Putamen (tissue), 1 donor: Measurements from ENCODE around the gene LMAN2.
"Not testable (repeated sequence)": the region's sequence is repeated elsewhere in the genome, so short reads cannot be mapped to it uniquely, and the experiment has no call there.

Experiments used
- DNase-seq: peaks from one replicate; pipeline ENCODE4 v3.0.0-alpha.2; 2016; ENCODE audit warnings: low spot score

The LMAN2 gene

DNA sequence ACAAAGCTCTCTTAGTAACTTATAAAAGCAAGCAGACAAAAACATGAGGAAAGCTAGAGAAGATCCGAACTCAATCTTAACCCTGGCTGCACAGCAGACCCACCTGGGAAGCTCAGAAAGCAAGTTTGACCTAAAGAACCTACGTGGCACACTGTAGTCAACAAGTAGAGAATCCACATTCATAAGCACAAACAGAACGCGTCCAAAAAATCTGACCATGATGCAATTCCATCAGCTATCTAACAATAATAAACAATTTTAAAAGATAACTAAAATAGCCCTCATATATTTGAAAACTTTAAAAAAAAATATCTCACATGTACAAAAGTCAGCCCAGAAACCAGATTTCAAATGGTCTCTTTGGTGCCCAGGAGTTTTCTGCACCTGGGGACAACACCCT, 4.6 kb downstream of the LMAN2 start:
- no peak for DNase-seq

DNA sequence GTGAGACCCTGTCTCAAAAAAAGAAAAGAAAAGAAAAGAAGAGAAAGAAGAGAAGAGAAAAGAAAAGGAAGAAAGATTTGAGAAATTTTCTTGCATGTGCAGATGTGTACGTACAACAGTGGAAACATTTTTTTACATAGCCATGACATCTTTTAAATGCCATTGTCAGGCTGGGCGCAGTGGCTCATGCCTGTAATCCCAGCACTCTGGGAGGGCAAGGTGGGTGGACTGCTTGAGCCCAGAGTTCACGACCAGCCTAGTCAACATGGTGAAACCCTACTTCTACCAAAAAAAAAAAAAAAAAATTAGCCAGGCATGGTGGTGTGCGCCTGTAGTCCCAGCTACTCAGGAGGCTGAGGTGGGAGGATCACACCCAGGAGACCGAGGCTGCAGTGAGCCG, 6.6 kb downstream of the LMAN2 start:
- no peak for DNase-seq

DNA sequence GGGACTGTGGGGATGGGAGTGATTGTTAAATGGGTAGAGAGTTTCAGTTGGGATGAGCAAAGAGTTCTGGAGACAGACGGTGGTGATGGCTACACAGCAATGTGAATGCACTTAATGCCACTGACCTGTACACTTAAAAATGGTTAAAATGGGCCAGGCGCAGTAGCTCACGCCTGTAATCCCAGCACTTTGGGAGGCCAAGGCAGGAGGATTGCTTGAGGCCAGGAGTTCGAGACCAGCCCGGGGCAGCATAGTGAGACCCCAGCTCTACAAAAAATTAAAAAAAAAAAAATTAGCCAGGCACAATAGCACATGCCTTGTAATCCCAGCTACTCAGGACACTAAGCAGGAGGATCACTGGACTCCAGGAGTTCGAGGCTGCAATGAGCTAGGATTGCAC, 7.7 kb downstream of the LMAN2 start:
- DNase-seq: no peak

DNA sequence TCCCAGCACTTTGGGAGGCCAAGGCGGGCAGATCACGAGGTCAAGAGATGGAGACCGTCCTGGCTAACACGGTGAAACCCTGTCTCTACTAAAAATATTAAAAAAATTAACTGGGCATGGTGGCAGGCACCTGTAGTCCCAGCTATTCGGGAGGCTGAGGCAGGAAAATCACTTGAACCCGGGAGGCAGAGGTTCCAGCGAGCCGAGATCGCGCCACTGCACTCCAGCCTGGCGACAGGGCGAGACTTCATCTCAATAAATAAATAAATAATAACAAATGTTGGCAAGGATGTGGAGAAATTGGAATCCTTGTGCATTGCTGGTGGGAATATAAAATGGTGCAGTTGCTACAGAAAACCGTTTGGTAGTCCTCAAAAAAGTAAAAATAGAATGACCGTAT, 8.5 kb downstream of the LMAN2 start:
- DNase-seq: not testable (repeated sequence)

DNA sequence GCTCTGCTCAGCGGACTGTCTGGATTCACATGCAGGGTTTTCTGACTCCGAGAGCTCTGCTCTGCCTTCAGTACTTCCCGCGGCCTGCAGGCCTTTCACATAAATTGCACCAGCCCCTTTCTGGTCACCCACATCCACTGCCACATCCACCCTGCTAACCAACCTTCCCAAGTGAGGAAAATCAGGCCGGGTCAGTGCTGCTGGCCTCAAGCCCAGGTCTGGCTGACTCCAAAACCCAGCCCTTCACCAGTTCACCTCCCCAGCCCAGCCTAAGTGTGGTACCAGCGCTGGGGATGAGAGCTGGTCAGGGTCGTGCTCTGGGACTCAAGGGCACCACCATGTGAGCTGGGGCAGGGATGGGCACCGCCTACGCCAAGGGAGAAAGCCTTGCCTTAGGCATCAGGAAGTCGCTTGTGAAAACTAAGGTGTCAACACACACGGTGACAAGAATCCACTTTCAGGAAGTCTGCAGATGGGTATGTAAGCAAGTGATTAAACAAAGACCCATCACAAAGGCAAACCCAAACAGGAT, 12.3 kb downstream of the LMAN2 start:
- DNase-seq: no peak

DNA sequence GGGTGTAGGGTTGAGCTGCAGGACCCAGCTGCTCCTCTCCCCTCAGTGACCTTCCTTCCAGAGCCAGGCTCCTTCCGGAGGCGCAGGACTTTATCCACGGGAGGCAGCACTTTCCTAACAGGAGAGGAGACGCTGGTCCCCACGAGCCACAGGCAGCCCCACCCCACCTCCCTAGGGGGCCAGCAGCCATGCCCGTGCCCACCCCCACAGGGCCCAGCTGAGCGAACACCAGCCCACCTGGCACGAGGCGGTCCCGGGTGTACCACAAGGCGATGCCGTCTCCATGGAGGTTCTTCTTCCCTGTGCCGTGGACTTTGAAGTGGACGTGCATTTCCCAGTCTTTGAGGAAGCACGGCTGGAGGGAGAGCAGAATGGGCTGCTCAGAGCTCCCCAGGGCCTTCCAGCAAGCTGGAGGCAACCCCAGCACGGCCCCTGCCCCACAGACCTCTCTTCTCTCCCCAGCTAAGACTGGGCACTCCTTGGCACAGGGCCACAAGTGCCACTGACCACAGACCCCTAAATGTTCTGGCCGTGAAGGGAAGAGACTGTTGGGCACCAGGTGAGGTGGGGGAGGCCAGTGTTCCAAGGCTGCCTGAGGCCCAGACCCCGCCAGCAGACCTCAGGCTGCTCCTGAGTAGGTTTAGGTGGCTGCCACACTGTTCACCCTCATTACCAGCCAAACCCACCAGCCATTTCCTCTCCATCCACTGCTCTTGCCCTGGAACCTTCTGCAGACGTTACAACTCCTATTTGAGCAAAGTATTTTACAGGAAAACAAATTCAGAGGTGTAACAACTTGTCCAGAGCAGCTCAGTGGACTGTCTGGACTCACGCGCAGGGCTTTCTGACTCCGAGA, 13.0 kb downstream of the LMAN2 start:
- no peak for DNase-seq

DNA sequence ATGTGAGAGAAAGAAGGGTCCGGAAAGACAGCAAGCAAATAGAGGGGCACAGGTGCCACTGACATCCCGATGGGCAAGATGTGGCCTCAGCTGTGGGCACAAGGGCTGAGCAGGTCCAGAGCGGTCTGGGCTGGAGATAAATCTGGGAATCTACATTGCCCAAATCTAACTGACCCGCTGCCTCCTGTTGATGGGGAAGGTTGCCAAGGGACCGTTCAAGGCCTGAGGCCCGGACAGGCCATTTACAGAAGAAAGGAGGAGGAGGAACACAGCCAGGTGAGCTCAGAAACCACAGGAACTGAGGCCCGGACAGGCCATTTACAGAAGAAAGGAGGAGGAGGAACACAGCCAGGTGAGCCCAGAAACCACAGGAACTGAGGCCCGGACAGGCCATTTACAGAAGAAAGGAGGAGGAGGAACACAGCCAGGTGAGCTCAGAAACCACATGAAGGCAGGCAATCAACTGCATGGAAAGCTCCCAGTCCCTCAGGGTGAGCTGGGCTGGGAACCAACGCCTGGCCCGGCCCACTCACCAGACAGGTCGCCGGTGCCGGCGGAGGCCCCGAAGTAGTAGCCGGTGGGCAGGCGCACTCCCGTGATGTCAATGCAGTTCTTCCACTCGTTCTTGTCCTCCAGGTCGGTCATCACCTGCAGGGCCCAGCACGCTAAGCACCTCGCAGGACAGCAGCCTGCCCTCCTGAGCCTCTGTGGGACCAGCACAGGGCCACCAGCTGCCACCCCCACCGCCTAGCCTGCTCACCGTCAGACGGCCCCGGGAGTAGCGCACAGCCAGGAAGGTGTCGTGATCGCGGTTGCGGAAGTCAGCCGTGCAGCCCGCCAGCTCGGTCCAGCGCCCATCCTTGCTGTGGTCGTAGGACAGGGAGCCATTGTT, 14.6 kb downstream of the LMAN2 start:
- DNase-seq: no peak

DNA sequence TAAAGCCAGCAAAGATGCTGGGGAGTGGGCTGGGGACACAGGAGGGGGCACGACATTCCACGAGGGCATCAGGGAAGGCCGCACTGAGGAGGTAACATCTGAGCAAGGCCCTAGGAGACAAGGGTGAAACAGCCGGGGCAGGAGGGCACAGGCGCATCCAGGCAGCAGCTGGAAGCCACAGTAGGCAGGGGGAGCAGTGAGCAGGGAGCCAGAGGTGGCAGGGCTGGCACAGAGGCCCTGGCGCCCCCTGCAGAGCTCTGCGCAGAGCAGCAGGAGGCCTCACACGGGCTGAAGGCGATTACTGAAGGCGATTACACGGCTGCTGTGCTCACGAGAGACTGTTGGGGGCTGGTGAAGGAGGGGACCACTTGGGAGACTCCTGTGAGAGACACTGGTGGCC, 15.4 kb downstream of the LMAN2 start:
- no peak for DNase-seq

DNA sequence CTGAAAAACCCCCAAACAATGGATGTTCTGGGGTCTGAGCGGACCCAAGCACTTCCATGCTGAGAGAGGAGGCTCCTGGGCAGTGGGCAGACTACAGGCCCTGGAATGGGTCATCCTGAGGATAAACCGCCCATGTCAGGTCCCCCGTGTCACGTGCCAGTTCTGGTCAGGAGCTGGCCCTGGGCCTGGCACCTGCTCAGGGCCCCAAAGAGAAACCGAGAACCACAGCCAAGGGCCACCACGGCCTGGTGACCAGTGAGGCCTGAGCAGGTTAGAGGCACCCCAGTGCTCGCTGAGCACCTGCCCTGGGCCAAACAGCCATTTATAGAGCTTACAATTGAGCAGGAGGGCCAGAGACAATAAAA, 15.8 kb downstream of the LMAN2 start:
- DNase-seq: no peak

DNA sequence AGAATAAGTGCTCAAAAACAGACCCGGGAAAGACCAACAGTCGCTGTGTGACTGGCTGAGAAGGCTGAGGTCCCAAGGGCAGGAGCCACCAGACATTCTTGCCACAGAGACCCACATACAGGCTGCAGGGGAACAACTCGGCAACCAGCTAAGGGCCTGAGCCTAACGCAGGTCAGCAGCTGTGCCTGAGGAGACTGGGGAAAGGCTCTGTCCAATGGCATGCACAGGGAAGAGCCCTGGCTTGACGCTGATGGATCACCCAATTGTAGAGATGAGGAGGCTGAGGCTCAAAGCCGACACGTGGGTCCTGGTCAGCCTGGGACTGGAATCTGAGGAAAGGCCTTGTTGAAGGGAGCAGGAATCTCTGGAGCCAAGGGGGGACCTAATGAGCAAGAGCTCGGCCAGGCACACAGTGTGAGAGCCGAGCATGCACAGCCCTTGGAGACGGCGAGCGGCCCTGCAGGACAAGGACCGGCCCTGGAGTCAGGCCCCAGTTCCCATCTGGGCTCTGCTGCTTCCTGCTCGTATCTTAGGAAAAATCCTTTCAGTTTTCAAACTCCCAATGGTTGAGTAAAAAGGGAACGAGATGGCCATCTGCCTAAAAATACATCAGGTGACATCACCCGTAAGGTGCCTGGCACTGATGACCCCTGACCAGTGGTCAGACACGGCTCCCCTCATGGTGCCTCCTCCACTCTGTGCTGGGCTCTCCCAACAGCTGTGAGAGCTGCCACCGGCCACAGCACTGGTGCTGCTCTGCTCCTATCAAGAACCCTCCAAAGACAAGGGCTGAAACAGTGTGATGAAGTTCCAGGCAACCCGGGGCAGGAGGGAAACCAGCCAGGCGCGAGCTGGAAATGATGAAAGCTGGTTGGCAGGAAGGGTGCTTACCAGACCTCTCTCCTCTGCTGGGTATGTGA, 16.4 kb downstream of the LMAN2 start:
- no peak for DNase-seq

DNA sequence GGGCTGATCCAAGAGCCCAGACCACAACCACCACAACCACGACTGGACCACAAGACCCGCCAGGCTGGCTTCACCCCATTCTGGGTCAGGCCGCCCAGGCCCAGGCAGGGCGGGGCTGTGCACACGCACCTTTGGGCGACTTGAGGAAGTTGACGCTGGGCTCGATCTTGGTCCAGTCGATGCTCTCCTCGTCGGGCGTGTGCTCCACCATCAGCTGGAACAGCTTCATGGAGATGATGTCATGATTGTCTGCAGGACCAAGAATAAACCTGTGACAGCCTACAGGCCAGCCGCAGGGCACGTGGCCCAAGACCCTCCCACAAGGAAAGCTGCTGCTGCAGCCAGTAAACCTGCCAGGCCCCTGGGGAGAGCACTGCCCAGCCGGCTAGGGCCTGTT, 17.3 kb downstream of the LMAN2 start:
- no peak for DNase-seq

DNA sequence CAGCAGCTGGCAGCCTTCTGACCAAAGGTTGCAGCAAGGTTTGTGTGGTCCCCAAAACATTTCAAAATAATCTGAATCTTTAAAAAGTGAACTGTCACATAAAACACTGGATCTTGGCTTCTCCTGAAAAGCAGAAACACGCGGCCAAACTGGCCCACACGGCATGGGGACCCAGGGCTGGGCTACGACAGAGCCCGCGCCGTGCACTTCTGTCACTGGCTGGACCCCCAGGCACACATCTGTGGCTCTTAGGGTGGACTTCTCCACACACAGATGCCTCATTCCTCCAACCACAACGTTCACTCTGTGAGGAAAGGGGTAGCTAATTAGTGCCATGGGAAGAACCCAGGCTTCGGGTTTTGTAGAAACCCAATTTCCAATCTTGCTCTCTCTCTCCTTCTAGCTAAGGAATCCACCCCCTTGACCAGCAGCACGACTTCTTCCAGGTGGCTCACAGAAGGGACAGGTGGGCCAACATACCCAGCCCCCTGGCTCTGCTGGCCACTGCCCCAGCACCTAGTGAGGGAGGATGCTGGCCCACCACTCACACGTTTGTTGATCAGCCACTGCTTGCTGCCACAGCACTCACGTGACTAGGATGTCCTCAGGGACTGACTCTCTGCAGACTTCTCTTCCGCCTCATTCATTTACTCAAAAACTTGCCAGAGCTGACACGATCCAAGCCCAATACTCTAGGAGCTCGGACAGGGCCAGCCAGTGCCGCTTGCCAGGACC, 17.9 kb downstream of the LMAN2 start:
- no peak for DNase-seq

DNA sequence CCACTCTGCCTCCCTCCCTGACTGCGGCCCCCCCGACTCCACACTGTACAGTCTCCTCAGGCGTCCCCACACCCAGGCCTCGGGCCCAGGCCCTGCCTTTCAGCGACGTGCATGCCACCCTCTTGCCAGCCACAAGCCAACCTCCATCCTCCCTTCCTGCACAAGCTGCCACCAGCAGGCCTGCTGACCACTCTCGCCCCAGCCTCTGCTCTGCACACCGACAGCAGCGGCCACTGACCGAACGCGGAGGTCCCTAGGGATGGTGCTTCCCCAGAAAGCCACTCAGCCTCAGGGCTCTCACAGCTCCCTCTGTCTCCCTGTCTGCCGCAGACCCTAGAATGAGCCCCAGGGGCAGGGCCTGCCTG, 18.6 kb downstream of the LMAN2 start:
- no peak for DNase-seq

DNA sequence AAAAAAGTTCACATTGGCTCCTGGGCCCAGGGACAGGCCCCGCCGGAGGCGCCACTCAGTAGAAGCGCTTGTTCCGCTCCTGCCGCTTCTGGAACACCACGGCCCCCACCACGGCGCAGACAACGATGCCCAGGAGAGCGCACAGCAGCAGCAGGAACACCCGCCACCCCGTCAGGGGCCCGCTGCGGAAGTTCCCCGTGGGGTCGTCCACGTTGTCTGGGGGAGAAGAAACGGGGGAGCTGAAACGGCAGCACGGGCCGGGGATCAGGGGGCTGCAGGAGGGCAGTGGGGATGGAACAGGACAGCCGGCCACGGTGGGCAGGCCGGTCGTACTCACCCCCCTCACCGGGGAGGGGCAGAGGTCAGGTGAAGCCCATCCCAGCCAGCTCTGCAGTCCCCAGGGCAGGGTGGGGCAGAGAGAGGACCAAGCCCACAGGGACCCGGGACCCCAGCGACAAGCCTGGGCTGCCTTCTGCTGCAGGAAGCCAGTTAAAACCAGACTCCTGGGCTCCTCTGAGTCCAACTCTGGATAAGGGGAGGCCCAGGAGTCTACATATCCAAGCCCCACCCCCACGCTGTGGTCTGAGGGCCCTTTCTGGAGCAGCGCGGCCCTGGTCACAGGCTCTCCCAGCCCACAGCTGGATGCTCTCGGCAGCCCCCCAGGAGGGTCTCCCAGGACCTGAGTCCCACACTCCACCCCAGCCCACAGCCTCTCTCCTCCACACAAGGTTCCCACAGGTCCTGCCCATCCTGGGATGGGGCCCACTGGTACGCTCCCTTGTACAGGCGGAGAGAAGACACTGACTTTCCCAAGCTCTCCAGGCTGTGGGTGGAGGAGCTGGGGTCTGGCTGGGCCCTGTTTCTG, 19.2 kb downstream of the LMAN2 start:
- no peak for DNase-seq

DNA sequence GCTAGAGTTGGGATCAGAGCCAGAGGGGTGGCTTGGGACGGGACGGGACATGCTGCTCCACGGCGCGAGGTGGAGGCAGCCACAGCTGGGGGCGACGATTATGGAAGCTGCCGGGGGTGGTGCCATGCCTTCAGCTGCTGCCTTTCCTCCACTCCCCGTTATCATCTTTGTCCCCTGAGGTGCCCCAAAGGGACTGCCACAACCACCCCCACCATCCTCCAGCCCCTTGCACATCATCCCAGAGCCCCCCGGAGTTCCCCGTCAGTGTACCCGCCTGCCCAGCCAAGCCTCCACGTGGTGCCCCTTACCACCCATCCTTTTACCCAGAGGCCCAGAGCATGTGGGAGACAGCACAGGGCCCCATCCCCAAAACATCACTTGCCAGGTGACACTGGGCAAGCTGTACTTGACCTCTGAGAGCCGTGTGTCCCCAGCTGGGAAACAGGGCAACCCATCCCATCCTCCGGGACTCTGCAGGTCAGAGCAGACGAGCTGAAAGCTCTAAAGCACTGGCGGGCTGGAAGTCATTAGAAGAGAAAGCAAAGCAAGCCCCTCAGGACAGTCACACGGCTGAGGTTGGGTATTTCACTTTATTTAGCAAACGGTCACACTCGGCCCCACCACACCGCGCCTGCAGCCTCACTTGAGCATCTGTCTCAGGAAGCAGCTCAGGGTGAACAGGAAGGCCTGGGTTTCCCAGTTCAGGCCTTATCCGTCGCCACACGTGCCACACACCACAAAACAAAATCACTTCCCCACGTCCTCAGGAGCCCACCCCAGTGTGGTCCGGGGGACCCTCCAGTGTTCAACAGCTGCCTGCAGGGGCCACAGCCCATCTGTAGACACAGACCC, 20.3 kb downstream of the LMAN2 start:
- DNase-seq: no peak

DNA sequence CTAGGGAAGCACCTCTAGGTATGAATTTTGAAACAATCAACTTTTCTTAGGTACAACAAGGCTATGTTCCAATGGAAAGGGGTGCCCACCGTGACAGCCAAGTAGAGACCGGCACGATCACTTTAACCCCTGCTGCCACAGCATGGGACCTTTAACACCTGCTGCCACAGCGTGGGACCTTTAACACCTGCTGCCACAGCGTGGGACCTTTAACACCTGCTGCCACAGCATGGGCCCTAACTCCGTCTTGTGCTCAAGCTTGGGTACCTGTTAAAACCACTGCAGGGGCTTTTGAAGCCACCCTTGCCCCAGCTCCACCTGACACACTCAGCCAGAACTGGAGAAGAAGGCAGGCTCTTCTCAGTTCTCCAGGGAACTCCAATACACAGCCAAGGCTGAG, 21.6 kb downstream of the LMAN2 start:
- DNase-seq: no peak

DNA sequence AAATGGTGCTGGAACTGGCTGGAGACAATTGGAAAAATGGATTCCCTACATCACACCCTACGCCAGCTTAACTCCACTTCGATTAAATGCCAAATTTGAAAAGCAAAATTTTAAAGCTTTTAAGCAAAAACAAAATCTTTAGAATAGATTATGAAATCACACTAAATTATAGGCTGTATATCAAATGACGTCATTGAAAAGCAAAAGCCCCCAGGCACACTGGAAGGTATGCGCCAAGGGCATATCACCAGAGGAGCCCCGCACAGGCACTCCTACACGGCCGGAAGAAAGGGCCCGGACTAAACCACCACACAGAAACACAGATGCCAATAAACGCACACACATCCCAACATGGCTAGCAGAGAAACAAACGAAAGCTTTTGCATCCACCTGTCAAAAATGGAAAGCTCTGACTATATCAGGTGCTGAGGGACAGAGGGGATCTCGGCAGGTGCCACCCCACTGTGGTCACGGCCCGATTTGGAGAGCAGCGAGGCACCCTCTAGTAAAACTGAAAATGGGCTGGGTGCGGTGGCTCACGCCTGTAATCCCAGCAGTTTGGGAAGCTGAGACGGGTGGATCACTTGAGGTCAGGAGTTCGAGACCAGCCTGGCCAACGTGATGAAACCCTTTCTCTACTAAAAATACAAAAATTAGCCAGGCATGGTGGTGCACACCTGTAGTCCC, 22.8 kb downstream of the LMAN2 start:
- DNase-seq: no peak
